ENCODE measurements around the gene LYPD6B. TPM values are rescaled to one million over a fixed set of nuclear protein-coding genes. Genes with fewer than 3 reads are reported as not detected.
"Not testable (repeated sequence)": the region's sequence is repeated elsewhere in the genome, so short reads cannot be mapped to it uniquely, and the experiment has no call there.

LYPD6B gene
- total RNA-seq, 1 donor from 2014 or later = 0.58 TPM

- intact Hi-C loops (cut with micrococcal nuclease) = no loop called here
- ChIA-PET CTCF (no interaction called here), POLR2A (no interaction called here)
- no peaks in the 10 kb centered on the region for H3K4me1 Mint-ChIP-seq
- H3K27me3 Mint-ChIP-seq = peaks cover 16% of the 10 kb centered on the region
- H3K4me3 Mint-ChIP-seq = no peak overlapping the region
- H3K9me3 Mint-ChIP-seq = no peaks in the 10 kb centered on the region
- DNase-seq (no peak), ATAC-seq (ENCODE audit: low read depth) (no peak)
- no peaks in the 10 kb centered on the region for H3K36me3 Mint-ChIP-seq (ENCODE audit: low read depth)
- TF ChIP-seq CTCF (IDR thresholded peaks at IDR 0.05) = no peak
- no peak overlapping the region for H3K27ac Mint-ChIP-seq
These were observed 186.9 kb downstream of the LYPD6B start for GRCh38 chr2:149225446-149225845.

- H3K4me3 Mint-ChIP-seq = no peak overlapping the region
- POLR2A ChIA-PET = no interaction called here
- intact Hi-C loops (cut with micrococcal nuclease) = no loop called here
- no peak for ATAC-seq (ENCODE audit: low read depth)
- DNase-seq = no peak
- H3K9me3 Mint-ChIP-seq = no peaks in the 10 kb centered on the region
- TF ChIP-seq CTCF (IDR thresholded peaks at IDR 0.05) = no peak
- H3K27ac Mint-ChIP-seq = no peak overlapping the region
- peaks cover 21% of the 10 kb centered on the region for H3K27me3 Mint-ChIP-seq
- CTCF ChIA-PET = no interaction called here
- no peaks in the 10 kb centered on the region for H3K36me3 Mint-ChIP-seq (ENCODE audit: low read depth)
- H3K4me1 Mint-ChIP-seq = no peaks in the 10 kb centered on the region
These were observed 188.3 kb downstream of the LYPD6B start for GRCh38 chr2:149226790-149227189.

- intact Hi-C loops (cut with micrococcal nuclease) = no loop called here
- no peak for ATAC-seq (ENCODE audit: low read depth)
- H3K27me3 Mint-ChIP-seq = peaks cover 7% of the 10 kb centered on the region
These were observed 197.4 kb downstream of the LYPD6B start for GRCh38 chr2:149235816-149236375.

GRCh38 chr2:149236410-149236809 is 197.9 kb downstream of the LYPD6B start:
- ChIA-PET CTCF (no interaction called here), POLR2A (no interaction called here)
- no peaks in the 10 kb centered on the region for H3K36me3 Mint-ChIP-seq (ENCODE audit: low read depth)
- H3K27me3 Mint-ChIP-seq = peaks cover 4% of the 10 kb centered on the region
- no peak for ATAC-seq (ENCODE audit: low read depth)
- TF ChIP-seq CTCF (IDR thresholded peaks at IDR 0.05) = no peak
- DNase-seq = no peak
- no peak overlapping the region for H3K27ac Mint-ChIP-seq
- H3K4me1 Mint-ChIP-seq = no peaks in the 10 kb centered on the region
- no peak overlapping the region for H3K4me3 Mint-ChIP-seq
- intact Hi-C loops (cut with micrococcal nuclease) = no loop called here
- peaks cover 3% of the 10 kb centered on the region for H3K9me3 Mint-ChIP-seq

More at GRCh38 chr2:149235816-149236375, 197.4 kb downstream of the LYPD6B start:
- Mint-ChIP-seq H3K4me3 (no peak overlapping the region), H3K36me3 (ENCODE audit: low read depth) (no peaks in the 10 kb centered on the region), H3K27ac (no peak overlapping the region), H3K4me1 (no peaks in the 10 kb centered on the region), H3K9me3 (peaks cover 3% of the 10 kb centered on the region)
- POLR2A ChIA-PET = no interaction called here
- no peak for TF ChIP-seq CTCF (IDR thresholded peaks at IDR 0.05)
- CTCF ChIA-PET = no interaction called here
- no peak for DNase-seq

- CTCF ChIA-PET = no interaction called here
- POLR2A ChIA-PET = no interaction called here
- no peak overlapping the region for H3K4me3 Mint-ChIP-seq
- H3K9me3 Mint-ChIP-seq = no peaks in the 10 kb centered on the region
- H3K36me3 Mint-ChIP-seq (ENCODE audit: low read depth) = no peaks in the 10 kb centered on the region
- peaks cover 3% of the 10 kb centered on the region for H3K27me3 Mint-ChIP-seq
- ATAC-seq (ENCODE audit: low read depth) = no peak
- H3K4me1 Mint-ChIP-seq = no peaks in the 10 kb centered on the region
- DNase-seq = no peak
- TF ChIP-seq CTCF (IDR thresholded peaks at IDR 0.05) = no peak
- intact Hi-C loops (cut with micrococcal nuclease) = no loop called here
- H3K27ac Mint-ChIP-seq = no peak overlapping the region
These were observed 207.7 kb downstream of the LYPD6B start for GRCh38 chr2:149246186-149246585.

GRCh38 chr2:149251436-149251835 is 212.9 kb downstream of the LYPD6B start:
- intact Hi-C loops (cut with micrococcal nuclease); H3K27ac Mint-ChIP-seq; POLR2A ChIA-PET; H3K36me3 Mint-ChIP-seq (ENCODE audit: low read depth); H3K27me3 Mint-ChIP-seq; DNase-seq; H3K4me3 Mint-ChIP-seq; H3K4me1 Mint-ChIP-seq; ATAC-seq (ENCODE audit: low read depth); CTCF ChIA-PET: not testable (repeated sequence)
- H3K9me3 Mint-ChIP-seq = peaks cover 13% of the 10 kb centered on the region

- H3K4me1 Mint-ChIP-seq; DNase-seq; H3K4me3 Mint-ChIP-seq; POLR2A ChIA-PET; intact Hi-C loops (cut with micrococcal nuclease); H3K27ac Mint-ChIP-seq; CTCF ChIA-PET; ATAC-seq (ENCODE audit: low read depth); H3K36me3 Mint-ChIP-seq (ENCODE audit: low read depth): not testable (repeated sequence)
- H3K9me3 Mint-ChIP-seq = peaks cover 11% of the 10 kb centered on the region
- peaks cover 25% of the 10 kb centered on the region for H3K27me3 Mint-ChIP-seq
These were observed 218.4 kb downstream of the LYPD6B start for GRCh38 chr2:149256877-149257276.
